NCI-H2171 treated with DMSO at 0.1 percent for 48 hours (cell line): Measurements from ENCODE around the gene GNAQ.

Experiments used
- DNase-seq: peaks from one replicate; lab custom pipeline; 2025; lab: John Stamatoyannopoulos, UW

Gene GNAQ

DNA sequence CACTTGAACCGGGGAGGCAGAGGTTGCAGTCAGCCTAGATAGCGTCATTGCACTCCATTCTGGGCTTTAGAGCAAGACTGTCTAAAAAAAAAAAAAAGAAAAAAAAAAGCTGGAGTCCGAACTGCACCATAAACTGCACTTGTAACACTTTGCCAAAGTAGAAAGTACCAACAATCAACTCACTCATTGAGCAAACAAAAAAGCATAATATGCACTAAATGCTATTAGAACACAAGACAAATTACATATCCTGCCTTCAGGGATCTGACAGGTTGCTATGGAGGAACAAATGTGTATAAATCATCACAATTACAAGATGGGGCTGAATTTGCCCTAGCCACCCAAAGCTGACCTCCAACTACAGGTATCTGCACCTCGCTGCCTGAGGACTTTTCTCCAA lies 27.9 kb downstream of the GNAQ start:
- no peak for DNase-seq

DNA sequence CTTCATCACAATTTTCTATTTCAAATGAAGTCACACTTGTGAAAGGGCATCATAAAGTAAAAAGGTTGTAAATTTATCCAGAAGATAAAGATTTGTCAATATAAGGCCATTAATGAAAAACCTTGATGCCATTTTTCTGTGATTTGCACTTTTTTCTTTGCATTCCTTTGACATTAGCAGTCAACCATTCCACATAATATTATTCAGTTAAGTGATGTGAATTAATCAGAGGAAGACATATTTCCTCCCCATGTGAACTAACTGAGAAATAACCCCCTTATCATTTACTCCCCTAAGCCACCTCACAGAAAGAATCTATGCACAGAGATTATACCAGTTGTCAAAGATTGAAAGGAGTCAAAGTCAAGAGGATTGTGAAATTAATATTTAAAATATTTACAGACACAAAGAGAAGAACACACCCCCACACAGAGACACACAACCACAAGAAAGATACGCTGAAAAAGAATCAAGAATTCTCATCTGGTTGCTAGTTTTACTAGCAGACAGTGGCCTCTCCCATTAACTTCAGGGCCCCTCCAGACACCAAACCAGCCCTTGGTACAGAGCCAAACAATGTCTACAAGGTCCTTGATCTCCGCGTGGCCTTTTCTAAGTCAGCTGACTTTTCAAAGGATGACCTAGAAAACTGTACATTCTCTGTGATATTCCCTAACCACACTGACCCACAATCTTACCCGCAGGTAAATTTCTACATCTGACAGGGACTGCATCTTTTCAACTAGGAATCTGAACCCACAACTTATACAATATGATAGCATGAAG lies 29.5 kb downstream of the GNAQ start:
- DNase-seq: no peak

DNA sequence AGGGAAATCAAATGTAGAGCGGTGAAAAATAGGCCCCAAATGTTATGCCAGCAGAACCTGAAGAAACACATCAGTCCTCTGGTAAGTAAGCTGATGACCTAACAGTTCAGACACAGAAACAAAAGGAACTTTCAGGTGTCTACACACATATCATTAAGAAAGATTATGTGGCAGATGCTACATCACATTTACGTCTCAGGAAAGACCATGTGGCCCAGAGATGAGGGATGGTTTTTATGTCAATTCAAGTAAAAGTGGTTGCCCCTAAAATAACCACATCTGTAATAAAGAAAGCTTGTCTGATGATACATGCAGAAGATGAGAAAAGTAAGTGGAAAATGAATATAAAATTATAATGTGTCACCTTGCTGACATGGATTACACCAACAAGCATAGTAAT lies 31.4 kb downstream of the GNAQ start:
- DNase-seq: no peak

DNA sequence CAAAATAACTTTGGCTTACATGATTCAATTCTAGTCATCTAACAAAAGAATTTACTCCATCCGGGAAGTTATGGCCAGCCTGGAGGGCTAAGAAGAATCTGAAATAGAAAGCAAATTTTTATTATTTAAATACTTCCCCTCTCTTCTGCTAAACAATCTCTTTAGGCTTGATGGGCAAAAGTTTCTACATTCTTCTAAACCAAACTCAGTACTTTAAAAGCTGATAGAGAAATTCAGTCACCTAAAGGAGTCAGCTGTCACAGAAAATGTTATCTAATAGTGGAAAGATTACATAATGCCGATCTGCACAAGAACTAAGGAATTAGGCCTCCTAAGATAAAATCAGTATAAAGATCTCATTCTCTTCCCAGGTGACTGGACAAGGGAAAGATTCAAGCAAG lies 32.4 kb downstream of the GNAQ start:
- no peak for DNase-seq

DNA sequence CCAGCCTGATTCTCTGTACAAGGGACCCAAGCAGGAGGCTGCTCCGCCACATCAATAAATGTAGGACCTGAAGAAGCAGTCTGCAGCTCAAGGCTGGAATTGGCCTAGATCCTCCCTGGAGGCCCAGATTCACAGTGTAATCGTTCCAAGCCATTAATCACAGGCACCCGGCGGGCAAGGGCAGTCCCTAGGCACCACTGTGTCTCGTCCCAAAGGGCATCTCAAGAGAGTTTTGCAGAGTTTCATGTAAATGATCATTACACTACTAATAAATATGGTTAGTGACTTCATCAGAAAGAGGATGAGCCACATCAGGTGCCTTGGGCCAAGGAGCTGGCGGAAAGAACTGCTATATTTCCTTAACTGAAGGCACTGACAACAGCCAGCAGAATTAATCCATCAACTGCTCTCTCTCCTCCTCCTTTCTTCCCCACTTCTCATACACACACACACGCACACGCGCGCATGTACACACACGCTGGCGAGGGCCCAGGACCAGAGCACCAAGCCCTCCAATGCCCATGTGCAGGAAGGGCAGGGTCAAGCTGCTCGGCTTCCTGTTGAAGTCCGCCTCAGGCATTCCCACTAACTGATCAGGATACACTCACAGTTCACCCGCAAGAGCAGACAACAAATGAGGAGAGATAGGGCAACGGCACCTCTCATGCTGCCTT lies 33.9 kb downstream of the GNAQ start:
- no peak for DNase-seq

DNA sequence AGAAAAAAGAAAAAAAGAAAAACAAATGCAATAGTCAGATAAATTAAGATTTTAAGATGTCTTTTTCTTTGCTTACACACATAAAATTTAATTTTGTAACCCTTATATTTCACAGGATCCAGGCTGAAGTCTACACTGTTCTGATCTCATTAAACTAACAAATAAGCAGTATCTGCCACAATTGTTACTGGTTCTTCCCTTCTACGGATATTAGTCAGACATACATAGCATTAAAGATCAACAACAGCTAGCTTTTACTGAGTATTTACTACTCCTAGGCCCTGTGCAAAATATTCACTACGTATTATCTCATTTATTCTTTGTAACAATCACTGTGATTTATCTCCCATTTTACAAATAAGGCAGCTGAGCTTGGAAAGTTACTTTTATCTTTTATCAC lies 34.9 kb downstream of the GNAQ start:
- no peak for DNase-seq

DNA sequence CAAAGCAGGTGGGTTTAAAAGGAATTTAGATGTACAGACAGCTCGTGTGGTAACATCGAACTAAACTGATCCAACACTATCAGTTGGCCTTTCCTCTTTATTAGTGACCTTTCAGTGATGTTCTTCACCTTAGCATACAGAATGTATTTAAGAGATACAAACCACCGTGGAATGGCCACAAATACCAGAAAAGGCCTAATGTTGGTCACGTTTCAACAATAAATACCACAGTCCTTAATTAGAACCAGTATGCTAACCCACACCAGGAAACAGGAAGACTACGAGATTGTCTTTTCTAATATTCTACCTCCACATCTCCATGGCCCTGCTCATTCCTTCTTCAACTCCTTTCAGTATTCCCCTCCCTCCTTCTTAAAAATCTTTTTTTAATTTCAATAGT lies 40.4 kb downstream of the GNAQ start:
- DNase-seq: no peak

DNA sequence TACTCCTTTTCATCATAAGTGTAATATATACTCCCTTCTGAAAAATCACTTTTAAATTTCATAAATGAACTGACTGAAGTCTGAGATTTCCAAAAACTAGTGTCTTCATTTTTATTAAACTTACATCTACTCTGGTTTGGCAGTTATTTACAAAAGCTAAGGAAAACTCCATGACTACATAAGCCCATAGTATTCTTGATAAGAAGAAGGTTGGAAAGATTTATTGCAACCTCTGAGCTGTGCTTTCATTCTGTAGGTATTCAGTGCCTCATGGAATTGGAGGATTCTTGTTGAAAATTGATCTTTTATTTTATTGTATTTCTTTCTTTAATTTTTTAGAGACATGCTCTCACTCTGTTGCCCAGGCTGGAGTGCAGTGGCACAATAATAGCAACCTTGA lies 41.7 kb downstream of the GNAQ start:
- no peak for DNase-seq

DNA sequence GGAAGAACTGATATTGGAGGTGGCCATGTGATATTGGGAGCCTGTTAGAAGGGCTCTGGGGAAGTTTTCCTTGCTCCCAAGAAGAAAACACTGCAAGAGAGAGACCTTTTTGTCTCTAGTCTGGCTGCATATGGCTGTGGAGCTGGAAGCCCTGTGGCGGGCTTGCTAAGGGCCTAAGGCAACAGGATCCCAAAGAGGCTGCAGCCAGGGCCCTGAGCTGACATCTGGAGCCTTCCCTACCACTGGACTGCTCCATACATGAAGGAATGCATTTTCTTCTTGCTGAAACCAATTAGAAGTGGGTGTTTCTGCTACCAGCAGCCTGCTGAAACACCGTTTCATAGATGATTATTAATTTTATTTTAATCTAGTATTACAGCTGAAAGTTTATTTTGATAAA lies 42.2 kb downstream of the GNAQ start:
- no peak for DNase-seq

DNA sequence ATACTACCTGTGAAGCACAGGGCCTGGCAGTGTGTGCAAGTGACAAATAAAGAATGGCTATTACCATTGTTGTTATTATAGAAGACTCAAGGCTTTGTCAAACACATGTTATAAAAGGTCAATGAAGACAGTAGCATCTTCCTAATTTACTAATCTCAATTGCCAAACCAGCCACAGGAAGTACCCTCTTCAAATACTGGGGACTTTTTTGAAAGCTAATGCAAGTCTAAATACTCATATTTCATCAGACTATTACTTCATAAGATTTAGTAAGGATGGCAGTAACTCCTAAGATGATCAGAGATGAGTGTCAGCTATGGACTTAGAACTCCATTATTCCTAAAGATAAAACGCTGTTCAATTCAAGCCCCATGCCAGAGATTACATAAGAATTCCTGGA lies 43.0 kb downstream of the GNAQ start:
- no peak for DNase-seq

DNA sequence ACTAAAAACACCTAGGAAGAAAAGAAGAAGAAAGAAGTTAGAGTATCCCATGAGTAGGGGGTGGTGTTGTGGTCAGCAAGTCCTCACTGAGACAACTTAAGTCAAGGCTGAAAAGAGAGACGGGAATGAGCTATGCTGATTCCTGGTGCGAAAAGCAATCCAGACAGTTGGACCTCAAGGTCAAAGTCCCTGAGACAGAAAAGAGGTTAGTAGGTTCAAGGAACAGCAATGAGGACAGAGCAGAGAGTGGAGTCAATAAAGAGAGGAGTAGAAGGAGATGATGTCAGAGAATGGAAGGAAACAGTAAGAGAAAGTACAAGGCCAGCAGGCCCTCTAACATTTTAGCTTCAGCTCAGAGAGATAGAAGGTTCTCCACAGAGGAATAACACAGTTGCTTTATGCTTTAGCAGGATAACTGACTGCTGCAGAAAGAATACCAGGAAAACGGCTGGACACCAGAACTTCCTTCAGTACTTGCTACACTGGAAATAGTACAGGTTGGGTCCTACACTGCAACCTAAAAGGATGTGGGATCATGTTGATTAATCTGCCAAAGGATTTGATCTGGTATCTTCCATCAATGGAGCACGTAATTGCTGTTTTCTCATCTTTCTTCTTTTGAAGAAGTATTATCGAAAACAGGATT lies 43.6 kb downstream of the GNAQ start:
- DNase-seq: no peak

DNA sequence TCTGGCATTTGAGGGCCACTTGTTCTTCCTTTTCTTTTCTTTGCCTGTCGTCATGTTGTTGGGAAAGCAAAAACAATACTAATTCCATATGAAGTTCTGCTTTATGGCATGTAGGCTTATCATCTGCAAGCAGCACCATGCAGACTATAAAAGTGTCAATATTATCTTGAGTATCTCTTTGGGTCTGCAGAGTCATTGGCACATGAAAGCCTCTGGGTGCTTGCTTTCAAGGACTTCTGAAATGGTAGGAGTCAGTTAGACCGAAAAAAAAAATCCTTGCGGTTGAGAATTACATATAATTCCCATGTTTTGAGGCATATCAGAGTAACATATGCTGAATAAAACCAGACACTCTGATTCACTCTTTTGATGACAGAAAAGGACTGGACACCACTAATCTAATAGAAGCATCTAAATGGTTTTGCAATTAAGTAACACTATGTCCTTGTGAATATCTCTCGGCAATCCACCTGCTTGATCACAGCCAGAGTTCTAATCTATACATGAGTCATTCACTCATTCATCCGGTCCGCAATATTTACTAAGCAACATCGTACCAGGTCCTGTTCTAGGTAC lies 44.4 kb downstream of the GNAQ start:
- DNase-seq: no peak

DNA sequence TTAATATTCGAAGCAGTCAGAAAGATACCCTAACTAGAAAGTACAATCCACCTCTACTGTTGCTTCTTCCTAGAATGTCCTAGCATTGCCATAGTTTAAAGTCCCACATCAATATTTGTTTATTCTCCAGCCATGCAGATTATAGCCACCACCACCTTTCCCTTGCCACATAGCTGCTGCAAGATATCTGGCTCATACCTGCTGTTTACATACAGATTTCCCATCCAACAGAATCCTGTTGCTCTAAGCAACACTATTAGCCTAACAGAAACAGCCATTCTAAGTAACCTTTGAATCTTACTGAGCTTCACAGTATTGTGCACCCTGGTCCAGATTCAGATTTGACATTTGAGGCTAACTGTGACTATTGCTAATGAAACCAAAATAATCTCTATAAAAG lies 45.6 kb downstream of the GNAQ start:
- DNase-seq: no peak

DNA sequence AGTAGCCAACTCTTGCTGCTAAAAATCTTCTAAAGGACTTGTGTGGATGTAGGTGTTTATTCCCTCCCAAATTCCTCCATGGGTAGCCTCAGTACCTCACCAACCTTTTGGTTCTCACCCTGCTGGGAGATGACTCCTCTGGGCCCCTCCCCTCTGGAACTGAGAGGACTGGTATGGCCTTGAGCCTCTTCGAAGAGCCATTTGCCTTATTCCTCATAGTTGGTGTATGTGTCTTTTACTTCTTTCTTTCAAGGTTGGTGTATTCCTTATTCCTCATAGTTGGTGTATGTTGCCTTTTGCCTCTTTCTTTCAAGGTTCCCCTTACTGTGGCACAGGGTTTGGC lies 48.3 kb downstream of the GNAQ start:
- DNase-seq: no peak

DNA sequence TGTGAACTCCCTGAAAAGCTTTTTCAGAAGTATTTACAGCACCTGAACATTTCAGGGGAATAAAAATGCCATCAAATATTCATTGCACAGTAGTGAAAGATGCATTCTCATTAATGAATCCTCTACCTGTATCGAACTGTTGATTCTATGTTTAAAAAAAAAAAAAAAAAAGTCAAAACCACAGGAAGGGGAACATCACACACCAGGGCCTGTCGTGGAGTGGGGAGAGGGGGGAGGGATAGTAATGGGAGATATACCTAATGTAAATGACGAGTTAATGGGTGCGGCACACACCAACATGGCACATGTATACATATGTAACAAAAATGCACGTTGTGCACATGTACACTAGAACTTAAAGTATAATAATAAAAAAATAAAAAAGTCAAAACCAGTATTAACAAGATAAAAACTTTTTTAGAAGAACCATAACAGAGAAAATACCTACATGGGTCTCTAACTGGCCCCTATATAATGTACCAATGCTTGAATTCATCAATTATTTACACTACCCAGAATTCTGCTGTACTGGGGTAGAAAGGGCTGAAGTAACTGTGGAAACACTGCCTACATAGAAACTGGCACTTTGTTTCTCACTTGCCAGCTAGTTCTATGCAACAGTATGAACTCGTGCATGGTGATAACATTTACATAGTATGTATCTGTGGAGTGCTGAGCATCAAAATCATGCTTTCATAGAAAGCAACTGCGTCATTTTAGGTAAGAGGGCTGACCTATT lies 48.9 kb downstream of the GNAQ start:
- DNase-seq: no peak

DNA sequence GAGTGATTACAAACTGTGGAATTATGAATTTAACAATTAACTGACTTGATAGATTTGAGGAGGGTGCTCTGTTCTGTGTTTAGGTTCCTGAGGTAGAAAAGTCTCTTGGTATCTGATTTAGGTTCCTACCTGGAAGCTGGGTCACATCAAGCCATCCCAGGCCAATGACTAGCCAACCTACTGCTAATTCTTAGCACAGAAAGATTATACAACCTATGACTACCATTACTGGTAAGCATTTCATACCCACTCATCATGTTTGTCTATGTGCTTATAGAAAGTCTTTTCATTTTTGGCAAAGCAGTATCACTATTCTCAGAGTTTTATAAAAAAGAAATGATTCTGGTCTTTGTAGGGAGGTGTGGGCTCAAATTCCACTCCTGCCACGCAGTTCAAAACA lies 49.7 kb downstream of the GNAQ start:
- DNase-seq: no peak

DNA sequence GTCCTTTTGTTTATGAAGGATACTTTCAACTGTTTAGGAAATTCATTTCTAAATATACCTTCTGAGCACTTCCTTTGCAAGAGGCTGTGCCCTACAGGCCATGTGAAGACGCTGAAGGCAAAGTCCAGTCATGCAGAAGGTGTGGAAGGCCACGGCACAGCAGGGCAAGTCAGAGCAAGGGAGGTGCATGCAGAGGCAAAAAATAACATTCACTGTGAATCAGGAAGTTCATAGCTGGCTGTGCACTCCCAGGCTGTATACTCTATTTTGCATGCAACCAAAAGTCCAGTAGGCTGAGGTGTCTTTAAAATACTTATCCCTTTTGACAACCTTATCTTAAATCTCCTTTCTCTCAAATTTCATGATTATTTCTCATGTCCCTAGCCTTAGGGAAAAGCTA lies 50.3 kb downstream of the GNAQ start:
- peak; percentile 62 for DNase-seq

DNA sequence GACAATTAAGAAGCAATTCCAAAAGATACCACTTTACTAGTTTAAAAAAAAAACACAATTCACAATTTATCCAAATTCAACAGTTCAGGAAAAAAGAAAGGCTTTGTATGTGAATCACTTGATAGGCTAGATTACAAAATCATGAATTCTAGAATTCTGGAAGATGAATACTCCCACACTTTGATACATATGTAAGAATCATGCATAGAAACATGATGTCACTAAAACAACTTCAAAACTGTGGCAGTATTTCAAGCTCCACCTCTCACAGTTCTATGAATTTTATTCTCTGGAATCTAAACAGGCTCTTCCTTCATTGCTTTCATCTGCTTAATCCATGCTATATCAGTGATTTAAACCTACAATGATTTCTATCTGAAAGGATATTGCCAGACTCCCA lies 51.0 kb downstream of the GNAQ start:
- no peak for DNase-seq

DNA sequence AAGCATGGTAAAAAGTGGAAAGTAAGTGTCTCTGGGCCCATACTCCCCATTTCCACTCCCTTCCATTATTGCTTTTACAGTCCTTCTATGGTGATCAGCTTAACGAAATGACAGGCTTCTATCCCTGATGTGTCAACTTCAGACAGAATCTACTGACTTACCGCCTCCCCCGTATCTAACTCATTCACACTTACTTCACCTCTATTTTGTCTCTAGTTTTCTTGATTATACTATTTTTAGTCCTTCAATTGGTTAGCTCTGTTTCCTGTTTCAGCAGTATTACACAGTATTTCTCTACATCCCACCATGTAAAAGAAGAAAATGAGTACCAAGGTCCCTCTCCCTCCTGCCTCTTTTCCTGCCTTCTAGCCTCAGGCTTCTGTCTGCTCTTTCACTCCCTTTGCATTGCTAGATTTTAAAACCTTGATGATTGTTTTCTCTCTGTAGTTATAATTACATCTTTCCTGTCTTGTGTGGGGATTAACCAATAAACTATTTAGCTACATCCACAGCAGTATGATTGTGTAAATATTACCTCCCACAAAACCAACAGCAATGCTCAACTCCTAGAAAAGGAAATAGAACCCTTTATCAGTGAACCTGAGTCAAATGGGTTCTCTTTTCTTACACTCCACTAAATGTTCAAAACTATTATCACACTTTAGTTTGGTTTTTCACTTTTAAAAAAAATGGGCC lies 53.4 kb downstream of the GNAQ start:
- DNase-seq: no peak

DNA sequence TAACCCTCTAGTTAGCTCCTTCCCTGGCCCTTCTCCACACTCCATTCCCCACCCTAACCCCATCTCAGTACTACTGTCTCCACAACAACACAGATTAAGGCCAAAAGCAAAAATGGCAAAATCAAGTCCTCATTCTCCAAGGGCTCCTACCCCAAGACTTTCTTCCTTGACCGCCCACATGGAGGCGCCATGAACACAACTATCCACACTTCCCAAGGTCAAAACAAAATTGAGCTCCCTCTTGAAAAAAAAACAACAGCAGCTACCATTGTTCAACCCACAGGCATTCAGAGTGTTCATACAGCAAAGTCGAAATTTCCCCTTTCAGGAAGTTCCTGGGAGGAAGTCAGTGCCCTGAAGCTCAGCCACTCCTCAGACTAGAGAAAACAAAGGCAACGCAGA lies 54.4 kb downstream of the GNAQ start:
- no peak for DNase-seq

DNA sequence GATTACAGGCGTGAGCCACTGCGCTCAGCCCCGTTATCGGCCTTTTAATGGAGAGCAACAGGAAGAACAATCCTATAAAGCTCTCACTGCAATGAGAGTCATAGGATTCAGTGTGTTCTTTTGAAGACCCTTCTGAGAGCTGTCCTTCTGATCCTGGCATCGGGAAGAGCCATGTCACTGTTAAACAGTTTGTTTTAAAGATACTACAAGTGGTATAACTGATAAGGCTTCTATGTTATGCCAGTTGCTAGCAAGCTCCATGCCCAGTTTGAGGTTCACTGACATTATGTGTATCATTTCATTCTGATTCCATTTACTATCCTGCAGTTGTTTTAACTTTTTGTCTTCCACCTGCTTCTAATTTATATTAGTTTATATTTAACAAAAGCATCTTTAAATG lies 55.8 kb downstream of the GNAQ start:
- DNase-seq: no peak

DNA sequence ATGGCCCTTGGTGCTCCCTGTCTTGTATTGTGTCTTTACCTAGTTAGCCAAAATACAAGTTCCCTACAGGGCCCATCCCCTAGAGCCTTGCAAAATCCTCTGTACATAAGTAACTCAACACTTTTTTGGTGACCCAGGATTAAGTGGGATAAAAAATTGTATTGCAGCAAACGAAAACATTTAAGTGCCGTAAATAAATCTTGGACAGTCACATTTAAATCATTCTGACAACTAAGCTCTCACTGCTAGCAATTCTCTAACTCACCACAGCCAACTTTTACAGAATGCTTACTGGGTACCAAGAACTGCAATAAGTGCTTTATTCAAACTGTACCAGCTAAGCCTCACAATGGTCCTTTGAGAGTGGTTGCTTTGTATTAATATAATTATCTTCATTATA lies 56.6 kb downstream of the GNAQ start:
- DNase-seq: no peak
